Putamen (tissue), 1 donor: ENCODE results near the gene PCBD2.
"Not testable (repeated sequence)": the region's sequence is repeated elsewhere in the genome, so short reads cannot be mapped to it uniquely, and the experiment has no call there.

Source experiments
- DNase-seq: peaks from one replicate; pipeline ENCODE4 v3.0.0-alpha.2; 2016; ENCODE audit warnings: low spot score

The PCBD2 gene

DNA sequence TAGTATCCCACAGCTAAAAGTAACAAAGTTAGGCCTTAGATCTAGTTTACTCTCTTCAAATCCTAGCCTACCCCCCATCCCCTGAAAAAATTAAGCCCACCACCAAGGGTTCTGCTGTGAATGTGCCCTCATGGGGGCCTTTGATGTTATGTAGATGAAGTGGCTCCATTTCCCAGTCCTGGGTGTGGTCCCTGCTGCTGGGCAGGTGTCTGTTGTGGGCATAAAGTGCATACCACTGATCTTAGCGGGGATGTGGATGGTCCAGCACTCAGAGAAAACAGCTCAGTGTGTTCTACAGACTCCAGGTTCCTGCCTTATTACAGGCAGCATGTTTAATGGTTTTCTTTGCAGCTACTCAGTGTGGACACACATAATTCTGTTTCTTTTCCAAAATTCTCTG is 1.9 kb downstream of the PCBD2 start:
- no peak for DNase-seq

DNA sequence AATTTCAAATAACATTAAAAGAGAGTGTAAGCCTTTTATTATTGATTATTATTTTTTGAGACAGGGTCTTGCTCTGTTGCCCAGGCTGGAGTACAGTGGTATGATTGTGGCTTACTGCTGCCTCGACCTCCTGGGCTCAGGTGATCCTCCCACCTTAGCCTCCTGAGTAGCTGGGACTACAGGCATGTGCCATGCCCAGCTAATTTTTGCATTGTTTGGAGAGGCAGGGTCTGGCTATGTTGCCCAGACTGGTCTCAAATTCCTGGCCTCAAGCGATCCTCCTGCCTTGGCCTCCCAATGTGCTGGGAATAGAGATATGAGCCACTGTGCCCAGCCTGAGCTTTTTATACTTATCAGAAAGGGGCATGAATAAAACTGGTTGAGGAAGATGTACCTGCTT is 5.8 kb downstream of the PCBD2 start:
- not testable (repeated sequence) for DNase-seq

DNA sequence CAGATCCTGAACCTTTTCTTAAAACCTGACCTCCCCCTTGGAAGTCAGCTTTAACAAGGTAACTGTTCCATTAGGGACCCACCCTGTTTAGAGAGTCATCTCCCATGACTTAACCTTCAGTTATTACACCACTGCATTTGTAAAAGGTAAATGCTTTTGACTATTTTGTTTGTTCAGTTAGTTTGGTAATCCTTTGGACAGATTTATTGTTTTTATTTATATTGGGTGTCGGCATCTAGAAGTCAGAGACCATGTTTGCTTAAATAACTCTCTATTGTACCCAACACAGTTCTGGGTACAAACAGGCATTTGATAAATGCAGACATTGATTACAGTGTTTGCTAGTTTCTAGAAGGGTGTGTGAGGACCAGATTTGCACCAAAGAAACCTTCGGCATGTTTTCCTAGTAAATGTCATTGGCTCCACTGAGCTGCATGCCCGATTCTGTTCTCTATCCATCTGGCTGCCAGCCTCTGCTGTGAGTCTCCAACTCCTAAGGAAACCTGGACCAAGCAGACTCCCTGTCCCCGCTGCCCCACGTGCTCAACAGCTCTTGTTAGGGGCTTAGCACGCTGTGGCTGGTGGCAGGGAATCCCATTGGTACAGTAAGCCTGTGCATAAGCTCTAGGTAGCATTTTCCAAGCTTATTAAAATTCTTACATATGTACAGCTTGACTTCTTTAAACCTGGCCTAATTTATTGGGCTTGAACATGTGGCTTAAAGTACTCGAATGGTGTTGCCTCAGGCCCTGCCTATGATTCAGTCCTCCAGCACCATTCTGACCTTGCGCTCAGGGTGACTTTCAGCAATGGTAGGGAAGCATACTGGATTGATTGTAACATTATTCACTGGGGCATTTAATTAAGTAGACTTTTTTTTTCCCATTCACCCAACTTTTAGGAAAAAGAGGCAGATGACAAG is 6.6 kb downstream of the PCBD2 start:
- DNase-seq: no peak

DNA sequence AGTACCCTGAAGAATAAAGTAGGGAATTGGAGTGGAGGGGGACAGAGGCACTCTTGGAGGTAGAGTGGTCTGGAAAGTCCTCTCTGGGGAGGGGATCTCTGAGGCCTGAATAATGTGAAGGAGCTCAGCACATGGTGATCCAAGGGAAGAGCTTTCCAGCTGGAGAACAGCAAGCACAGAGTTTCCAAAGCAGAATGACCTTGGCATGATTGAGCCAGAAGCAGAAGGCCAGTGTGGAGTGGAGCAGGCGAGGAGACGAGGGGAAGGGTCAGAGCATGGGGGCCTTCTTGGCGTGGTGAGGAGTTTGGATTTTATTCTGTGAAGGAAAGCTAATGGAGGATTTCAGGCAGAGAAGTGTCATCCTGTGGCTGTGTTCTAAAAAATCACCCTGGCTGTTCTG is 8.3 kb downstream of the PCBD2 start:
- DNase-seq: no peak

DNA sequence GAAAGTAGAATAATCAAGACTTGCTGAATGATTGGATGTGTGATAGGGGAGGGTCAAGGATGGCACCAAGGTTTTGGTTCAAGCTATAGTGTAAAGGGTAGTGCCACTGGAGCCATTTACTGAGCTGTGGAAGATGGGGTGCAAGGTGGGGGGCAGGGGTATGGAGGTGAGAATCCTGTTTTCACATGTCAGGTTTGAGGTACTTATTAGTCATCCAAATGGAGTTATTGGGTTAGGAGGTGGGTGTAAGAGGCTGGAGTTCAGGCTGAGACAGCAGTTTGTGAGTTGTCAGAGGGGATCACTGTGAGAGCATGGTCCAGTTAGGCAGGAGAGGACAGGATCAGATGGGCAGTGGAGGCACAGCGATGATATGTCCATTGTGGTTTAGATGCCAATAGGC is 8.9 kb downstream of the PCBD2 start:
- no peak for DNase-seq

- no peak for DNase-seq
Observed at GRCh38 chr5:134917070-134917815, 12.3 kb downstream of the PCBD2 start.

GRCh38 chr5:134918861-134919260 is 13.9 kb downstream of the PCBD2 start:
- no peak for DNase-seq

DNA sequence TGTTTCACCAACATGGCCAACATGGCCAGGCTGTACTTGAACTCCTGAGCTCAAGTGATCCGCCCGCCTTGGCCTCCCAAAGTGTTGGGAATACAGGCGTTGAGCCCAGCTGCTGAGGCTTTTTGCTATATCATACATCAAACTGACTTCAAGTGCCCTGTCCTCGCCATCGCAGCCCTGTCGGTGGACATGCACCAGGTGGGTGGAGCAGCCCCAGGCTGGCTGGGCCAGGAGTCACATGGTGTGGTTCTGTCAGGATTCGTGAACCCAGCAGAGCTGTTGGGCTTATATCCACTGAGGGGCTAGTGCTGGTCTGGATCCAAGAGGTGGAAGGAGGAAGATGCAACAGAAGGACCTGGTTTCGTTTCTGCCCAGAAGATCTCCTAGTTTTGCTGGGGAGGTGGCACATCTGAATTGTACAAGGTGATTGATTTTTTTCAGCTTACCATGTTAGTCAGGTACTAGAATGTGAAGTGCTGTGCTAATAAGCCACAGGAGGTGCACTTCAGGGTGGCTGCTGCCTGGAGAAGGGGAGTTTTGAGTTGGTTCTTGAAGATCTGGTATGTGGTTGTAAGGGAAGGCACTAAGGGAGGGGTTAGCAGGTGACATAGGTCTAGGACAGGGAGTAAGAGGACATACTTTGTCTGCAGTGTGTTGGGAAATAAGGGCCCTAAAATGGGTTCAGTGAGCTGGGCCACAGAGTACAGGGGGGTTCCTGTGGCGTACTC is 16.1 kb downstream of the PCBD2 start:
- DNase-seq: no peak

- no peak for DNase-seq
Observed at GRCh38 chr5:134932508-134932907, 27.6 kb downstream of the PCBD2 start.

GRCh38 chr5:134934202-134934601 is 29.3 kb downstream of the PCBD2 start:
- DNase-seq: no peak

GRCh38 chr5:134935711-134936602 is 31.0 kb downstream of the PCBD2 start:
- DNase-seq: no peak

DNA sequence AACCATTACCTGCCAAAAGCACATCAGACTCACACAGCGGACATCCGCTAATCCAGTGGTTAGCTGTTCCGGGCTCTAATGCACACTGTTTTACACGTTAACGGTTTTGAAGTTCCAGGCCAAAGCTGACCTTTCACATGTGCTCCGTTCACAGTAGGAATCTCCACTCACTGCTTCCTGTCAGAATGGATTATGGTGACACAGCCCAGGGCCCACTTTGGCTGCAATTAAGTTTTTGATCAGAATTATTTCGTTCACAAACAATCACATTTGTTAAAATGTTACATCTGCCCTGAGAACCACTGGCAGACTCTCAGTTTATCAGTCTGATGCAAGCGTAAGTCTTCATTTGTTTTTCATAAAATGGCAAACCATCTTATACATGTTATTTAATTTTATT is 32.6 kb downstream of the PCBD2 start:
- DNase-seq: no peak

- DNase-seq: no peak
Observed at GRCh38 chr5:134938030-134938429, 33.1 kb downstream of the PCBD2 start.

DNA sequence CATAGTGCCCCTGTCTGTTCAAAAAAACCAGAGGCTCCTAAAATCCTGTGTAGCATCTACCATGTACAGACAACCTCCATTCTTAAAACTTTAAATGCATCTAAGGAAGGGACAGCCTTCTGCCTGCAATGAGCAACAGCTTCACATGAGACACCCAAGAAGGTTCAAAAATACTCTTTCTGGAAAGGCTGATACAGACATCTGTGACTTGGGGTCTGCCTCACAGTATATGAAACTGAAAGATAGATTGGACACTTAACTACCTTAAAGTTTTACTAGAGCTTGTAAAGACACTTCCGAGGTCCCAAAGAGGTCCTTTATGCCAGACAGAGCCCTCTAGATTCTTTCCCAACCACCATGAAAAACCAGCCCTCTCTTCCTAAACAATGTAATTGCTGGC is 34.6 kb downstream of the PCBD2 start:
- DNase-seq: no peak

DNA sequence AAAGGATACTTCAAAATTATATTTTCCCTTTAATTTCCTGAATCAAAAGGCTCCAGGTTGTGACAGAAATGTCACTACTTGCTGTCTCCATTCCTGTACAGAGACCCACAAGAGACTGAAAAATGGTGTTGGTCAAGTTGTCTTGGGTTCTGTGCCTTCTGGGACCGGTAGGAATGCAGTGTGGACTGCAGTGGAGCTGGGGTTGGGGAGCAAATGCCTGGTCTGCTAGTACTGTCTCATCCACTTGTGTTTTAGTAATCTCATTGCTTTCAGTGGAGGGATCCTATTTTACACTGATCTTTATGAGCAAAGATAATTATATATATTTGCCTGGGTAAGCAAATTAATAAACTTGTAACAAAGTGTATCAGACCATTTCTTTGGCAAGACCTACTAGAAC is 38.6 kb downstream of the PCBD2 start:
- no peak for DNase-seq

GRCh38 chr5:134944630-134945029 is 39.7 kb downstream of the PCBD2 start:
- DNase-seq: no peak

DNA sequence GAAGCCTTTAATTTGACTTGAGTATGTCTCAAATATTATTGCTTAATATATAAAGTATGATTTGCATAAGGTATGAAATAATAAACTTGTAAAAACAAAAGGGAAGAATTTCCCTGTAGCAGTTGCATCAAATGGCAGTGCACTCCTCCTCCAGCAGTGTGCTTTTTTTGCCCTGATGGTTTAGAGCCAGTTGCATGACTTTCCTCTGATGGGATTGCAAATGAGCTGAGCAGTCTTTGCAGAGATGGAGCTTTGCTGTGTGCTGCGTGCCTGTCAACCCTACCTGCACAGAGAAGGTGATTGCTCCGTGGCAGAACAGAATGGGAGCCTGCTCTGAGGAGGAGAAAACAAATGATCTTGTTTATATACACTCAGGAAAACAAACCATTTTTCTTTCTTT is 40.1 kb downstream of the PCBD2 start:
- DNase-seq: peak; percentile 66

GRCh38 chr5:134948911-134949310 is 44.0 kb downstream of the PCBD2 start:
- DNase-seq: no peak

DNA sequence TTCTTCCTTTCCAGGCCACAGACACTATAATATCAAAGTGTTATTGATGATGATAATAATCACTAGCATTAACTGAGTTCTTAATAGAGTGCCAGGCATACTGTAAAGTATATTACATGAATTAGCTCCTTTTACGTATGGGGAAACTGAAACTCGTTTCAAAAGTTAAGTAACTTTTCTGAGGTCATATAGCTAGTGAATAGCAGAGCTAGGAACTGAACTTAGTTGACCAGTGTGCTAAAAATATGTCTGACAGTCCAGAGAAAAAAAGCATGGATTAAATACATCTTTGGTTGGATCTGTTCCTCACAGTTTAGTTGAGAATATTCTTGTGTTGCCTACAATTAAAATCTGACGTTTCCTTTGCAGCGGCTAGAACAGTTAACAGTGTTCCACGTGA is 44.4 kb downstream of the PCBD2 start:
- DNase-seq: no peak

- no peak for DNase-seq
Observed at GRCh38 chr5:134957920-134958608, 53.1 kb downstream of the PCBD2 start.

GRCh38 chr5:134958755-134959154 is 53.8 kb downstream of the PCBD2 start:
- no peak for DNase-seq
